Mammary epithelial cell (primary cell): Measurements from ENCODE around the gene ARHGAP4.

ENCODE experiments used
- EZH2 ChIP-seq: IDR thresholded peaks from 2 replicates; pipeline ENCODE4 v1.6.1; 2012; ENCODE audit warnings: low read length, inconsistent platforms, borderline replicate concordance
- TF ChIP-seq, protein P1 (sequence below), 2 donors: IDR thresholded peaks in 1 of 2; conservative IDR thresholded peaks in 1 of 2; 2 replicates each; pipeline ENCODE4 v1.5.1; 2011 to 2012; ENCODE audit warnings: inconsistent platforms in 2 of 2, low read length in 2 of 2, mild to moderate bottlenecking in 2 of 2, control low read depth in 1 of 2, low read depth in 1 of 2; ENCODE audit not compliant: insufficient read depth in 1 of 2; ENCODE audit errors: extremely low read depth in 1 of 2

DNA sequence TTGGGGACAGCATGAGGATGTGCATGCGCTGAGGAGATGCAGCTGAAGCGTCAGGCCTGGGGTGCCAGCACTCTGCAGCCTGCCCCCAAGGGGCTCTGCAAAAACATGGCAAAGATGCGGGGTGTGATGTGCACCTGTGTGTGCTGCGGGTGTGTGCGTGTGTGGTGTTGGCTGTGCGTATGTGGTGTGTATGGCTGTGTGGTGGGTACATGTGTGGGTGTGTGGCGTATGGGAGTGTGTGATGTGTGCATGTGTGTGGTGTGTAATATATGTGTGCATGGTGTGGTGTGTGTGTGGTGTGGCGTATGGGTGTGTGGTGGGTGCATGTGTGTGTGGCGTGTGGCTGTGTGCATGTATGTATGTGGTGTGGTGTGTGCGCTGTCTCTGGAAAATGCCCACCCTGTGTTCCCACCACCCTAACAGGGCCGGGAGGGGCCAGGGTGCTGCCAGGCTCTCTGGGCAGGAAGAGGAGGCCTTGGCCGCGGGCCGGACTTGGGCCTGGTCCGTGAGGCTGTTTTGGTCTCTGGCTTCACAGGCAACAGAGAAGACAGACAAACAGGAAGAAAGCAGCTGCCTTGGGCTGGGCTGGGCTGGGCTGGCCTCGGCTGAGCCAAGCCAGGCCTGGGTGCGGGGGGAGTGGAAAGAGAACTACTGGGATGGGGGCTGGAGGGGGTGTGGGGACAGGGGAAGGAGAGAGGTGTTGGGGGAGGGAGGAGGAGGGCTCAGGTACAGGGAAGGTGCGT lies 22.7 kb downstream of the ARHGAP4 start:
- TF ChIP-seq, protein P1, sequence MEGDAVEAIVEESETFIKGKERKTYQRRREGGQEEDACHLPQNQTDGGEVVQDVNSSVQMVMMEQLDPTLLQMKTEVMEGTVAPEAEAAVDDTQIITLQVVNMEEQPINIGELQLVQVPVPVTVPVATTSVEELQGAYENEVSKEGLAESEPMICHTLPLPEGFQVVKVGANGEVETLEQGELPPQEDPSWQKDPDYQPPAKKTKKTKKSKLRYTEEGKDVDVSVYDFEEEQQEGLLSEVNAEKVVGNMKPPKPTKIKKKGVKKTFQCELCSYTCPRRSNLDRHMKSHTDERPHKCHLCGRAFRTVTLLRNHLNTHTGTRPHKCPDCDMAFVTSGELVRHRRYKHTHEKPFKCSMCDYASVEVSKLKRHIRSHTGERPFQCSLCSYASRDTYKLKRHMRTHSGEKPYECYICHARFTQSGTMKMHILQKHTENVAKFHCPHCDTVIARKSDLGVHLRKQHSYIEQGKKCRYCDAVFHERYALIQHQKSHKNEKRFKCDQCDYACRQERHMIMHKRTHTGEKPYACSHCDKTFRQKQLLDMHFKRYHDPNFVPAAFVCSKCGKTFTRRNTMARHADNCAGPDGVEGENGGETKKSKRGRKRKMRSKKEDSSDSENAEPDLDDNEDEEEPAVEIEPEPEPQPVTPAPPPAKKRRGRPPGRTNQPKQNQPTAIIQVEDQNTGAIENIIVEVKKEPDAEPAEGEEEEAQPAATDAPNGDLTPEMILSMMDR (conservative IDR thresholded peaks at IDR 0.05 in 1 of 2, IDR thresholded peaks at IDR 0.05 in 1 of 2; ENCODE audit: extremely low read depth in 1 of 2, insufficient read depth in 1 of 2, low read depth in 1 of 2, low read length in 2 of 2) = no peak
- no peak for TF ChIP-seq EZH2
